Neural progenitor cell (in vitro differentiated cells): ENCODE data around the gene DNAAF5. TPM values are rescaled to one million over a fixed set of nuclear protein-coding genes. Genes with fewer than 3 reads are reported as not detected.

Experiments
- DNase-seq: peaks from one replicate; pipeline ENCODE4 v3.0.0-alpha.2; 2016; ENCODE audit warnings: low spot score
- H2AFZ ChIP-seq: fragments of 200-600 bp; sonication (generic); replicated peaks from 2 replicates; pipeline ENCODE4 v1.6.1; 2016; ENCODE audit warnings: antibody characterized with exemption
- H3F3A ChIP-seq: fragments of 200-600 bp; sonication (generic); 2 replicates; pipeline ENCODE4 v1.6.1; 2016; ENCODE audit warnings: antibody characterized with exemption, low read depth
- H3K27ac ChIP-seq: fragments of 200-600 bp; sonication (generic); 2 replicates; pipeline ENCODE4 v1.5.1; 2016; ENCODE audit warnings: mild to moderate bottlenecking
- H3K27me3 ChIP-seq: fragments of 200-600 bp; sonication (generic); 2 replicates; pipeline ENCODE4 v1.6.1; 2016; ENCODE audit warnings: mild to moderate bottlenecking, moderate library complexity
- H3K36me3 ChIP-seq: fragments of 200-600 bp; sonication (generic); 2 replicates; pipeline ENCODE4 v1.5.1; 2016
- H3K4me1 ChIP-seq: fragments of 200-600 bp; sonication (generic); 2 replicates; pipeline ENCODE4 v1.6.1; 2016; ENCODE audit warnings: mixed run types
- H3K4me2 ChIP-seq: fragments of 200-600 bp; sonication (generic); 2 replicates; pipeline ENCODE4 v1.6.1; 2016
- H3K4me3 ChIP-seq: fragments of 200-600 bp; sonication (generic); 2 replicates; pipeline ENCODE4 v1.5.1; 2016
- H3K79me2 ChIP-seq: fragments of 200-600 bp; sonication (generic); 2 replicates; pipeline ENCODE4 v1.6.1; 2016; ENCODE audit warnings: low read depth
- H3K9ac ChIP-seq: fragments of 200-600 bp; sonication (generic); 2 replicates; pipeline ENCODE4 v1.6.1; 2016
- H3K9me3 ChIP-seq: fragments of 200-600 bp; sonication (generic); 2 replicates; pipeline ENCODE4 v1.5.1; 2016; ENCODE audit warnings: low read depth
- H4K20me1 ChIP-seq: fragments of 200-600 bp; sonication (generic); 2 replicates; pipeline ENCODE4 v1.6.1; 2016; ENCODE audit warnings: low read depth
- H3K27ac Mint-ChIP-seq: 3 replicates; pipeline ENCODE4 v1.8.0; 2021; ENCODE audit warnings: mixed read lengths
- H3K27me3 Mint-ChIP-seq: 2 replicates; pipeline ENCODE4 v1.8.0; 2022; ENCODE audit warnings: low read depth, mild to moderate bottlenecking, inconsistent platforms, moderate library complexity, mixed read lengths; ENCODE audit not compliant: insufficient read depth
- H3K36me3 Mint-ChIP-seq: 3 replicates; pipeline ENCODE4 v1.8.0; 2021; ENCODE audit warnings: mixed read lengths
- H3K4me1 Mint-ChIP-seq: 3 replicates; pipeline ENCODE4 v1.8.0; 2021; ENCODE audit warnings: mixed read lengths
- H3K4me3 Mint-ChIP-seq: 3 replicates; pipeline ENCODE4 v1.8.0; 2021; ENCODE audit warnings: mild to moderate bottlenecking, moderate library complexity, mixed read lengths
- H3K9me3 Mint-ChIP-seq: 3 replicates; pipeline ENCODE4 v1.8.0; 2020; ENCODE audit warnings: mixed read lengths
- CTCF ChIP-seq: fragments of 200-600 bp; sonication (generic); IDR thresholded peaks from 2 replicates; pipeline ENCODE4 v1.5.1; 2017; ENCODE audit warnings: antibody characterized with exemption, mild to moderate bottlenecking
- EZH2 ChIP-seq: fragments of 200-600 bp; sonication (generic); IDR thresholded peaks from 2 replicates; pipeline ENCODE4 v1.6.1; 2017; ENCODE audit warnings: antibody characterized with exemption, mild to moderate bottlenecking, moderate library complexity
- EZH2phosphoT487 ChIP-seq: fragments of 200-600 bp; sonication (generic); IDR thresholded peaks from 2 replicates; pipeline ENCODE4 v1.6.1; 2017; ENCODE audit warnings: antibody characterized with exemption
- total RNA-seq: library from RNA; depleted of rRNA; stranded (reverse); fragments of >200 nt; gene quantifications from 2 replicates; pipeline ENCODE4 v1.2.3, GENCODE V29; 2015; ENCODE audit warnings: low replicate concordance

The DNAAF5 gene
- total RNA-seq, 1 donor from 2014 or later: 23.5 TPM

GRCh38 chr7:816300-816750, 89.8 kb downstream of the DNAAF5 start:
- Histone ChIP-seq H3K27ac (no peak overlapping the region), H4K20me1 (peaks cover 45% of the 10 kb centered on the region), H3K36me3 (peaks cover 4% of the 10 kb centered on the region), H2AFZ (peak overlapping the region; percentile 27), H3K4me1 (peaks cover 14% of the 10 kb centered on the region), H3K4me3 (peak overlapping the region; percentile 82), H3F3A (peaks cover 24% of the 10 kb centered on the region), H3K9ac (no peak overlapping the region), H3K9me3 (no peaks in the 10 kb centered on the region), H3K27me3 (no peaks in the 10 kb centered on the region), H3K4me2 (no peak overlapping the region), H3K79me2 (peaks cover 47% of the 10 kb centered on the region)
- peaks cover 35% of the 10 kb centered on the region for H3K4me1 Mint-ChIP-seq
- peaks cover 4% of the 10 kb centered on the region for H3K9me3 Mint-ChIP-seq
- TF ChIP-seq CTCF: no peak
- TF ChIP-seq EZH2phosphoT487: no peak
- TF ChIP-seq EZH2: no peak
- peak; percentile 100 for DNase-seq
- peak overlapping the region; percentile 84 for H3K4me3 Mint-ChIP-seq
- H3K27ac Mint-ChIP-seq: no peak overlapping the region
- H3K27me3 Mint-ChIP-seq: peaks cover 13% of the 10 kb centered on the region
- peaks cover 5% of the 10 kb centered on the region for H3K36me3 Mint-ChIP-seq

GRCh38 chr7:816751-817671, 90.5 kb downstream of the DNAAF5 start:
- peak overlapping the region; percentile 97 for H3K4me3 Mint-ChIP-seq
- Histone ChIP-seq H3K4me3 (peak overlapping the region; percentile 82), H3K27ac (no peak overlapping the region), H3K36me3 (peaks cover 4% of the 10 kb centered on the region), H3K4me1 (peaks cover 14% of the 10 kb centered on the region), H3F3A (peaks cover 24% of the 10 kb centered on the region), H3K79me2 (peaks cover 54% of the 10 kb centered on the region), H3K9me3 (no peaks in the 10 kb centered on the region), H3K27me3 (no peaks in the 10 kb centered on the region), H2AFZ (no peak overlapping the region), H4K20me1 (peaks cover 52% of the 10 kb centered on the region), H3K4me2 (peak overlapping the region; percentile 98), H3K9ac (peak overlapping the region; percentile 60)
- peaks cover 37% of the 10 kb centered on the region for H3K4me1 Mint-ChIP-seq
- peak overlapping the region; percentile 94 for H3K27ac Mint-ChIP-seq
- peak; percentile 52 for DNase-seq
- peaks cover 4% of the 10 kb centered on the region for H3K9me3 Mint-ChIP-seq
- TF ChIP-seq EZH2: no peak
- H3K27me3 Mint-ChIP-seq: peaks cover 13% of the 10 kb centered on the region
- H3K36me3 Mint-ChIP-seq: peaks cover 6% of the 10 kb centered on the region

GRCh38 chr7:818031-818699, 91.7 kb downstream of the DNAAF5 start:
- Histone ChIP-seq H3K4me2 (peak overlapping the region; percentile 98), H3K9ac (no peak overlapping the region), H3K9me3 (no peaks in the 10 kb centered on the region), H3K27ac (no peak overlapping the region), H2AFZ (no peak overlapping the region), H3K79me2 (peaks cover 65% of the 10 kb centered on the region), H3F3A (peaks cover 16% of the 10 kb centered on the region), H3K4me3 (peak overlapping the region; percentile 82), H3K4me1 (peaks cover 14% of the 10 kb centered on the region), H3K36me3 (peaks cover 4% of the 10 kb centered on the region), H3K27me3 (no peaks in the 10 kb centered on the region), H4K20me1 (peaks cover 64% of the 10 kb centered on the region)
- Mint-ChIP-seq H3K4me3 (peak overlapping the region; percentile 97), H3K27ac (no peak overlapping the region), H3K36me3 (peaks cover 9% of the 10 kb centered on the region), H3K9me3 (peaks cover 4% of the 10 kb centered on the region), H3K27me3 (peaks cover 11% of the 10 kb centered on the region), H3K4me1 (peaks cover 35% of the 10 kb centered on the region)
- no peak for TF ChIP-seq EZH2
- no peak for TF ChIP-seq EZH2phosphoT487
- peak; percentile 38 for TF ChIP-seq CTCF
- DNase-seq: no peak
